ENCODE data around the gene RASSF8. TPM values are rescaled to one million over a fixed set of nuclear protein-coding genes. Genes with fewer than 3 reads are reported as not detected.

RASSF8 gene
- total RNA-seq, 1 donor from 2014 or later = 77.0 TPM

GRCh38 chr12:26080911-26081310, 122.4 kb downstream of the RASSF8 start:
- Mint-ChIP-seq H3K9me3 (peaks cover 22% of the 10 kb centered on the region), H3K36me3 (peaks cover 14% of the 10 kb centered on the region), H3K27ac (no peak overlapping the region), H3K27me3 (ENCODE audit: insufficient read depth, low read depth) (peaks cover 2% of the 10 kb centered on the region), H3K4me1 (no peaks in the 10 kb centered on the region), H3K4me3 (no peak overlapping the region)
- Histone ChIP-seq H3K36me3 (no peaks in the 10 kb centered on the region), H4K20me1 (ENCODE audit: low read depth) (no peaks in the 10 kb centered on the region), H3K27me3 (no peaks in the 10 kb centered on the region), H3K27ac (no peak overlapping the region), H3K4me2 (no peak overlapping the region), H2AFZ (replicated peaks) (no peak overlapping the region), H3F3A (ENCODE audit: low read depth) (no peaks in the 10 kb centered on the region), H3K9me3 (ENCODE audit: low read depth) (no peaks in the 10 kb centered on the region), H3K9ac (no peak overlapping the region), H3K4me3 (no peak overlapping the region), H3K79me2 (ENCODE audit: low read depth) (no peaks in the 10 kb centered on the region), H3K4me1 (no peaks in the 10 kb centered on the region)
- DNase-seq (ENCODE audit: low spot score) = no peak
- TF ChIP-seq EZH2 (IDR thresholded peaks at IDR 0.05) (no peak), EZH2phosphoT487 (IDR thresholded peaks at IDR 0.05) (no peak), CTCF (IDR thresholded peaks at IDR 0.05) (no peak)

DNA sequence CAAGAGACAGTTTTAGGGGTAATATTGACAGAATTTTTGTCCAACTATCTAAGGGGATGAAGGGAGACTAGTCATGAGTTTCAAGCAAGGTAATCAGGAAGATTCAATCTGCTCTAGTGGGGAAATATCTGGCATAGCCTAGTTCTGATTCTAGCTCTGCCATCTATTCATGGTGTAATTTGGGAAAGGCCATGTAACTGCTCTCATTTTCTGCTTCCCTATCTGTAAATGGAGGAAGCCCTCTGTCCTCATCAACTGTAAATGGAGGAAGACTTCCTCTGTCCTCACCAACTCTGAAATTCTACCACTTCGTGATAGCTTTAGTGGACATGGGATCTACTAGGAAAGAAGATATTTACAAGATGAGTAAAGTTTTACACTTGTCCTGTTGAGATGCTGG, 128.5 kb downstream of the RASSF8 start:
- no peaks in the 10 kb centered on the region for H3K79me2 ChIP-seq (ENCODE audit: low read depth)
- H3K4me3 Mint-ChIP-seq = no peak overlapping the region
- H2AFZ ChIP-seq (replicated peaks) = no peak overlapping the region
- H4K20me1 ChIP-seq (ENCODE audit: low read depth) = no peaks in the 10 kb centered on the region
- peaks cover 4% of the 10 kb centered on the region for H3K27me3 Mint-ChIP-seq (ENCODE audit: insufficient read depth, low read depth)
- peaks cover 6% of the 10 kb centered on the region for H3K36me3 Mint-ChIP-seq
- H3K27ac Mint-ChIP-seq = no peak overlapping the region
- H3K27me3 ChIP-seq = no peaks in the 10 kb centered on the region
- no peak overlapping the region for H3K4me3 ChIP-seq
- no peak for DNase-seq (ENCODE audit: low spot score)
- peaks cover 13% of the 10 kb centered on the region for H3K9me3 Mint-ChIP-seq
- H3K4me2 ChIP-seq = no peak overlapping the region
- H3F3A ChIP-seq (ENCODE audit: low read depth) = no peaks in the 10 kb centered on the region
- no peak overlapping the region for H3K27ac ChIP-seq
- no peak for TF ChIP-seq EZH2phosphoT487 (IDR thresholded peaks at IDR 0.05)
- no peak for TF ChIP-seq EZH2 (IDR thresholded peaks at IDR 0.05)
- TF ChIP-seq CTCF (IDR thresholded peaks at IDR 0.05) = no peak
- no peaks in the 10 kb centered on the region for H3K9me3 ChIP-seq (ENCODE audit: low read depth)
- H3K36me3 ChIP-seq = no peaks in the 10 kb centered on the region
- no peaks in the 10 kb centered on the region for H3K4me1 ChIP-seq
- no peak overlapping the region for H3K9ac ChIP-seq
- peaks cover 3% of the 10 kb centered on the region for H3K4me1 Mint-ChIP-seq

DNA sequence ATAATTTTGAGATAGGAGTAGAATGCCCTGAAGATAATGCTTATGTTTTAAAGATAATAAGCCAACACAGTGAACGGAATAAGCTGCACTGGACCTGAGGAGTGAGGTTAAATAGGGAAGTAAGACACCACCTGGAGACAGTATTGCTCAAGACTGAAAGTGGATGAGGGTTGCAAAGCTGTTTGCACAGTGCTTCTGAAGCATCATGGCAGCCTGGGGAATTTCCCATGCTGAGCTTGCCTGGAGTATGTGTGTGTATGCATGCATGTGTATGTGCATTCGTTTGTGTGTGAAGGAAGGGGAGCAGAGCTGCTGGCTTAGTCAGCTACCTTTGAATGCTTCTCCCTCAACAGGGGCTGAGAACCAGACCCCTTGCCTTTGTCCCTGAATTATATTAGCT, 130.5 kb downstream of the RASSF8 start:
- Histone ChIP-seq H3K9ac (no peak overlapping the region), H3K4me1 (no peaks in the 10 kb centered on the region), H3K4me3 (no peak overlapping the region), H4K20me1 (ENCODE audit: low read depth) (no peaks in the 10 kb centered on the region), H3K27me3 (no peaks in the 10 kb centered on the region), H3K4me2 (no peak overlapping the region), H2AFZ (replicated peaks) (no peak overlapping the region), H3K79me2 (ENCODE audit: low read depth) (no peaks in the 10 kb centered on the region), H3K27ac (no peak overlapping the region), H3K36me3 (no peaks in the 10 kb centered on the region), H3K9me3 (ENCODE audit: low read depth) (no peaks in the 10 kb centered on the region), H3F3A (ENCODE audit: low read depth) (no peaks in the 10 kb centered on the region)
- Mint-ChIP-seq H3K36me3 (no peaks in the 10 kb centered on the region), H3K4me3 (no peak overlapping the region), H3K27ac (no peak overlapping the region), H3K9me3 (peaks cover 3% of the 10 kb centered on the region), H3K27me3 (ENCODE audit: insufficient read depth, low read depth) (peaks cover 4% of the 10 kb centered on the region), H3K4me1 (peaks cover 3% of the 10 kb centered on the region)
- no peak for DNase-seq (ENCODE audit: low spot score)
- no peak for TF ChIP-seq CTCF (IDR thresholded peaks at IDR 0.05)
- no peak for TF ChIP-seq EZH2phosphoT487 (IDR thresholded peaks at IDR 0.05)
- TF ChIP-seq EZH2 (IDR thresholded peaks at IDR 0.05) = no peak
